GM21515 (cell line): Measurements from ENCODE around the gene DCUN1D2.

Source experiments
- ATAC-seq: cut with Tn5 transposase; IDR thresholded peaks from one replicate; pipeline ENCODE4 v1.9.1; 2021; ENCODE audit not compliant: unreplicated experiment

The DCUN1D2 gene

DNA sequence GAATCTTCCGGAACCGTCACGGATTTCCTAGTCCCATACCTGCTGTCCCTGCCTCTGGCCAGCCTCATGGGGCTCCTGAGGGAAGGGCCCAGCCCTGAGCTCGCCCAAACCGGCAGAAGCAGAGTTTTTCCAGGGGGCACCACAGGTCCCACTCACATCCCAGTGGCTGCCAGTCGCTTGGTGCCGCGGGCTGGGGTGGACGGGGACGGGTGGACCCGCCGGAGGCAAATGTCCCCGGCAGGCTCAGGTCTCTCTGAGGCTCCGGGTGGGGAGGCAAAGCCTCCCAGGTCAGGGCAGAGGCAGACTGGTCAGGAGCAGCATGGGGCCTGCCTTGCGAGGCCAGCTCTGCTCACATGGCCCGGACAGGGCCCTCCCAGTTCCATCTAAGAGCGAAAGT, 62.0 kb downstream of the DCUN1D2 start:
- no peak for ATAC-seq

- no peak for ATAC-seq
These were observed 62.7 kb downstream of the DCUN1D2 start for GRCh38 chr13:113427562-113428468.

GRCh38 chr13:113426591-113426986, 63.9 kb downstream of the DCUN1D2 start:
- no peak for ATAC-seq

GRCh38 chr13:113425941-113426590, 64.4 kb downstream of the DCUN1D2 start:
- ATAC-seq = no peak

GRCh38 chr13:113423520-113424163, 66.9 kb downstream of the DCUN1D2 start:
- no peak for ATAC-seq

DNA sequence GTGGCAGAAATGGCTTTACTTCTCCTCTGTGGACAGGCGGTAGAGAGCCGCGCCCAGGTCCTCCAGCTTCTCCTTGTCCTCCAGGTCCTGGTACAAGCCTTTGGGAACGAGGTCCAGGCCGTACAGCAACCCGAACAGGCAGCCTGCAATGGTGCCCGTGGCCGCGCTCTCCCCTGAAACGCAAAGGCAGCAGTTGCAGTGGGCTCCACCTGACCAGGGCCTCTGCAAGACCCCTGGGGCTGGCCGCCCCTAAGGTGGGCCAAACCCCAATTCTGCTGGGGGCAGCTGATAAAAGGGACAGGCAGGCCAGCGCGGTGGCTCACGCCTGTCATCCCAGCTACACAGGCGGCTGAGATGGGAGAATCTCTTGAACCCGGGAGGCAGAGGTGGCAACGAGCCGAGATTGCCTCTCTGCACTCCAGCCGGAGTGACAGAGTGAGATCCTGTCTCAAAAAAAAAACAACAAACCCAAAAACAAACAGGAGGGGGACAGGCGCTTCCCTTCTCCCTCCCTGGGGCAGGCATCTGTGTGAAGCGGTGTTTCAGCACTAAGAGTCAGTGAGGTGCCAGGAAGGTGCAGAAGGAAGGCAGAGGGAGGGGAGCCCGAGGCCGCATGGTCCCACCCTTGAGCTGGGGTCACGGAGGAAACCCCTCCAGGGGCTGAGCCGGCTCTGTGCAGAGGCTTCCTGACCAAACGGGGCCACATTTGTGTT, 67.5 kb downstream of the DCUN1D2 start:
- ATAC-seq = no peak

DNA sequence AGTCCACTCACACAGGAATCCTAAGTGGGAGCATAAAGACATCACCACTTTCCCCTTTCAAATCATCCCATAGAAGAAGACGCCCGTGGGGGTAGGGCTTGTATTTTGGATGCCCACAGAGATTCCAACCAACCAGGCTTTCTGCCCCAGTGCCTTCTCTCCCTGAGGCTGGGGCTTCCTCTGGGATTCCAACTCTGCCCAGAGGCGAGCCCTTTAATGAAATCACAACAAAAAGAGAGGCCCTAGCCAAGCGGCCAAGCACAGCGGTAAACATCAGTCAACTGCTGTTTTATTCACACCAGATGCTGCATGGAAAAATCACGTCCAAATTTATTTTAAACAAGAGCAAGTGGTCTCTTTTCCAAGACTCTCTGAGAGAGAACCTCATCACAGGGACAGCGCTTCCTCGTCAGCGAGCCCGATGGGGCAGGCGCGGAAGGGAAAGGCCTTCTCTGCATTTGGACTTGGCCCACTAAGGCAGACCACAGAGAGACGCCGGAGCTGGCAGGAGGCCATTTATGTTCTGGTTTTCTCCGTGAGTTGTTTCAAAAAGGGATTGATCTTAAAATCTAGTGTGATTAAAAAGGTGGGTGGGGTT, 68.7 kb downstream of the DCUN1D2 start:
- ATAC-seq = no peak

GRCh38 chr13:113420833-113421600, 69.5 kb downstream of the DCUN1D2 start:
- no peak for ATAC-seq

GRCh38 chr13:113420232-113420631, 70.3 kb downstream of the DCUN1D2 start:
- ATAC-seq = no peak

- ATAC-seq = no peak
These were observed 70.8 kb downstream of the DCUN1D2 start for GRCh38 chr13:113419531-113420193.

- ATAC-seq = no peak
These were observed 71.8 kb downstream of the DCUN1D2 start for GRCh38 chr13:113418722-113419049.

DNA sequence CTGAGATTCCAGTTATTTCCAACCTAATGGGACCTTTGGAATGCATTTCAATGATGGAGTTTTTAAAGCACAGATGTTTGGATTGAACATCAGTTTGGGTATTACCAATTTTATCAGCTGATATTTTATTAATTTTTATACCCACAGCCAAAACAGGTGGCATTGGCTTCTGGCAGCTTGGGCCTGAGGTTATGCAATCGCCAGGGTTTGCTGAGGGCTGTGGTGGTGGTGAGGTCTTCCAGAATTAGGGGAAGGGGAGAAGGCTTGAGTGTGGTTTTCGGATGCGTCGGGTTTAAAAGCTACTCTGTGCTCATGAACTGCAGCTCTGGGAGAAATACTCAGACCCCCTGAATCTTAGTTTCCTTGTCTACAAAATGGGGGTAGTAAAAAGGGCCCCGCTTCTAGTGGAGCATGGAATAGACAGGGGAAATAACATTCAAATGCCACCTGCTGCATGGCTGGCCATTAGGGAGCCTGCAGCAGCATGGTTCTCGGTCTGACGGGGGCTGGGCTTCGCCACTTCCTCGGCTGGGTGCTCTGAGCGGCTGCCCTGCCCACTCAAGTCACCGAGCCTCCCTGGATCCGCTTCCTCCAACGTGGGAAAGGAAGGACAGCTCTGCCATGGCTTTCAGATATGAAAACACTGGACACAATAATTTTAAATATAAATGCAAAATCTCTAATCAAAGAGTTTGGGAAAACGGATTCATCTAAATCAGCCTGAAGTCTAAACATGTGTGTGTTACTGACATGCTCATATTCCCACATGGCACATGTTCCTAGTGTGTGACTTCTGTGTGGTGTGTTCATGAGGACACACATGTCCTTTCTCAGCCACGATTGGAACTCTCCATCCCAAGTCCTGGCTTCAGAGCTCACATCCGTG, 72.4 kb downstream of the DCUN1D2 start:
- ATAC-seq = no peak

- ATAC-seq = no peak
These were observed 73.3 kb downstream of the DCUN1D2 start for GRCh38 chr13:113417008-113417751.

GRCh38 chr13:113415825-113416224, 74.7 kb downstream of the DCUN1D2 start:
- no peak for ATAC-seq

- no peak for ATAC-seq
These were observed 75.5 kb downstream of the DCUN1D2 start for GRCh38 chr13:113415032-113415431.

GRCh38 chr13:113414335-113414734, 76.2 kb downstream of the DCUN1D2 start:
- ATAC-seq = no peak

GRCh38 chr13:113413898-113414282, 76.6 kb downstream of the DCUN1D2 start:
- no peak for ATAC-seq
